Thyroid gland (tissue), 4 donors: ENCODE data around the gene TBC1D22A.

Experiments used
- CTCF ChIP-seq, 6 experiments: fragments of 200-600 bp in 3 of 6; fragments of 450-650 bp in 3 of 6; sonication (generic) in 3 of 6; IDR thresholded peaks; one replicate each; pipeline ENCODE4 v1.5.1; 2016 to 2019; ENCODE audit warnings: antibody characterized with exemption in 6 of 6, mild to moderate bottlenecking in 2 of 6, inconsistent platforms in 1 of 6, moderate library complexity in 1 of 6
- POLR2A ChIP-seq, 2 donors: fragments of 450-650 bp; IDR thresholded peaks; one replicate each; pipeline ENCODE4 v1.6.1; 2017; ENCODE audit warnings: antibody characterized with exemption in 2 of 2, mild to moderate bottlenecking in 2 of 2, moderate library complexity in 1 of 2

- TF ChIP-seq CTCF (IDR thresholded peaks at IDR 0.05) = no peak
- no peak for TF ChIP-seq POLR2A (IDR thresholded peaks at IDR 0.05)
Observed at GRCh38 chr22:47038206-47038835, 275.9 kb downstream of the TBC1D22A start.
